H9 (cell line): Measurements from ENCODE around the gene CAB39. TPM values are rescaled to one million over a fixed set of nuclear protein-coding genes. Genes with fewer than 3 reads are reported as not detected.

Experiments
- DNase-seq: peaks from one replicate; pipeline ENCODE4 v3.0.0-alpha.2; 2017
- H2AFZ ChIP-seq: one replicate; pipeline ENCODE4 v1.6.1; 2013; ENCODE audit warnings: mild to moderate bottlenecking, low read length, control low read depth, moderate library complexity
- H2AK5ac ChIP-seq: 2 replicates; pipeline ENCODE4 v1.6.1; 2013; ENCODE audit warnings: low read length, control low read depth, mixed read lengths; ENCODE audit not compliant: insufficient read length
- H2BK120ac ChIP-seq: one replicate; pipeline ENCODE4 v1.6.1; 2013; ENCODE audit warnings: low read depth, mild to moderate bottlenecking, low read length, control low read depth, inconsistent platforms; ENCODE audit not compliant: poor library complexity, severe bottlenecking
- H2BK12ac ChIP-seq: 2 replicates; pipeline ENCODE4 v1.6.1; 2013; ENCODE audit warnings: low read length, control low read depth, mixed read lengths, low read depth; ENCODE audit not compliant: insufficient read length
- H2BK15ac ChIP-seq: 2 replicates; pipeline ENCODE4 v1.6.1; 2013; ENCODE audit warnings: low read depth, low read length, control low read depth
- H2BK20ac ChIP-seq: one replicate; pipeline ENCODE4 v1.6.1; 2013; ENCODE audit warnings: low read depth, mild to moderate bottlenecking, low read length, control low read depth, inconsistent platforms; ENCODE audit not compliant: poor library complexity, severe bottlenecking
- H2BK5ac ChIP-seq: 2 replicates; pipeline ENCODE4 v1.6.1; 2013; ENCODE audit warnings: low read length, control low read depth, mixed read lengths; ENCODE audit not compliant: insufficient read length
- H3K14ac ChIP-seq: 2 replicates; pipeline ENCODE4 v1.6.1; 2013; ENCODE audit warnings: low read length, control low read depth; ENCODE audit not compliant: insufficient read depth
- H3K18ac ChIP-seq: 2 replicates; pipeline ENCODE4 v1.6.1; 2013; ENCODE audit warnings: low read depth, mild to moderate bottlenecking, mixed read lengths, low read length, control low read depth; ENCODE audit not compliant: insufficient read length
- H3K23ac ChIP-seq: 2 replicates; pipeline ENCODE4 v1.6.1; 2013; ENCODE audit warnings: low read length, control low read depth, mixed read lengths, low read depth; ENCODE audit not compliant: insufficient read length
- H3K23me2 ChIP-seq: 2 replicates; pipeline ENCODE4 v1.6.1; 2013; ENCODE audit warnings: low read depth, mild to moderate bottlenecking, mixed read lengths, low read length, control low read depth; ENCODE audit not compliant: insufficient read length, poor library complexity, severe bottlenecking
- H3K27ac ChIP-seq: 2 replicates; pipeline ENCODE4 v1.5.1; 2013; ENCODE audit warnings: low read length, control low read depth, mixed read lengths, low read depth; ENCODE audit not compliant: insufficient read length
- H3K27me3 ChIP-seq: 2 replicates; pipeline ENCODE4 v1.6.1; 2013; ENCODE audit warnings: low read length, control low read depth, inconsistent platforms; ENCODE audit not compliant: insufficient read depth
- H3K4ac ChIP-seq: 2 replicates; pipeline ENCODE4 v1.6.1; 2013; ENCODE audit warnings: low read depth, mild to moderate bottlenecking, control low read depth, inconsistent platforms, low read length, moderate library complexity
- H3K4me1 ChIP-seq: 2 replicates; pipeline ENCODE4 v1.6.1; 2013; ENCODE audit warnings: low read length, control low read depth, inconsistent platforms; ENCODE audit not compliant: insufficient read depth
- H3K4me2 ChIP-seq: 2 replicates; pipeline ENCODE4 v1.6.1; 2013; ENCODE audit warnings: low read length, control low read depth, mixed read lengths; ENCODE audit not compliant: insufficient read length, insufficient read depth
- H3K56ac ChIP-seq: 2 replicates; pipeline ENCODE4 v1.6.1; 2013; ENCODE audit warnings: low read depth, mild to moderate bottlenecking, mixed read lengths, low read length, control low read depth; ENCODE audit not compliant: insufficient read length
- H3K79me1 ChIP-seq: 2 replicates; pipeline ENCODE4 v1.6.1; 2013; ENCODE audit warnings: low read depth, mild to moderate bottlenecking, moderate library complexity, low read length, control low read depth, inconsistent platforms; ENCODE audit not compliant: insufficient read depth, poor library complexity, severe bottlenecking
- H3K79me2 ChIP-seq: 2 replicates; pipeline ENCODE4 v1.6.1; 2013; ENCODE audit warnings: low read length, control low read depth, inconsistent platforms; ENCODE audit not compliant: insufficient read depth
- H3K9ac ChIP-seq: 2 replicates; pipeline ENCODE4 v1.6.1; 2013; ENCODE audit warnings: low read length, control low read depth, mixed read lengths; ENCODE audit not compliant: insufficient read length; ENCODE audit errors: extremely low read depth
- H3K9me3 ChIP-seq: one replicate; pipeline ENCODE4 v1.6.1; 2013; ENCODE audit warnings: low read depth, low read length, inconsistent platforms; ENCODE audit not compliant: control insufficient read depth
- H3T11ph ChIP-seq: one replicate; pipeline ENCODE4 v1.6.1; 2013; ENCODE audit warnings: mild to moderate bottlenecking, low read length, control low read depth, inconsistent platforms
- H4K20me1 ChIP-seq: one replicate; pipeline ENCODE4 v1.6.1; 2013; ENCODE audit not compliant: control insufficient read depth, insufficient read length, insufficient read depth
- H4K5ac ChIP-seq: 2 replicates; pipeline ENCODE4 v1.6.1; 2013; ENCODE audit warnings: low read depth, mild to moderate bottlenecking, mixed read lengths, low read length, control low read depth; ENCODE audit not compliant: insufficient read length
- H4K8ac ChIP-seq: replicated peaks from 2 replicates; pipeline ENCODE4 v1.6.1; 2013; ENCODE audit warnings: low read length, control low read depth, mixed read lengths, low read depth; ENCODE audit not compliant: insufficient read length
- H4K91ac ChIP-seq: 2 replicates; pipeline ENCODE4 v1.6.1; 2013; ENCODE audit warnings: low read depth, mild to moderate bottlenecking, moderate library complexity, mixed read lengths, low read length, control low read depth; ENCODE audit not compliant: insufficient read length
- H3K27ac Mint-ChIP-seq, 3 experiments: 2 replicates in 2 of 3; 3 replicates in 1 of 3; pipeline ENCODE4 v1.8.0; 2020 to 2021; ENCODE audit warnings: mixed read lengths in 3 of 3, mild to moderate bottlenecking in 1 of 3, moderate library complexity in 1 of 3
- H3K27me3 Mint-ChIP-seq: 2 replicates; pipeline ENCODE4 v1.8.0; 2021; ENCODE audit warnings: low read depth, mild to moderate bottlenecking, moderate library complexity, mixed read lengths
- H3K36me3 Mint-ChIP-seq, 3 experiments: 2 replicates in 2 of 3; 3 replicates in 1 of 3; pipeline ENCODE4 v1.8.0; 2020 to 2021; ENCODE audit warnings: low read depth in 3 of 3, mixed read lengths in 3 of 3; ENCODE audit not compliant: insufficient read depth in 1 of 3
- H3K4me1 Mint-ChIP-seq, 2 experiments: 2 replicates each; pipeline ENCODE4 v1.8.0; 2020; ENCODE audit warnings: mixed read lengths in 2 of 2
- H3K4me3 Mint-ChIP-seq, 2 experiments: 2 replicates in 1 of 2; 3 replicates in 1 of 2; pipeline ENCODE4 v1.8.0; 2020 to 2021; ENCODE audit warnings: mild to moderate bottlenecking in 2 of 2, mixed read lengths in 2 of 2, moderate library complexity in 1 of 2
- H3K9me3 Mint-ChIP-seq, 2 experiments: 2 replicates in 1 of 2; 3 replicates in 1 of 2; pipeline ENCODE4 v1.8.0; 2020; ENCODE audit warnings: mild to moderate bottlenecking in 2 of 2, mixed read lengths in 2 of 2, moderate library complexity in 1 of 2
- CTCF ChIP-seq: fragments of 200-600 bp; sonication (generic); conservative IDR thresholded peaks from 3 replicates; pipeline ENCODE4 v1.8.0; 2021; ENCODE audit warnings: antibody characterized with exemption, mild to moderate bottlenecking
- WGBS: extraction: QIAGEN DNeasy Blood & Tissue Kit; methylation state at CpG from one replicate; pipeline ENCODE4 v1.1.7; 2013; ENCODE audit warnings: missing lambda C conversion rate, low lambda C conversion rate, mixed read lengths; ENCODE audit not compliant: insufficient read length; ENCODE audit errors: extremely low coverage; 5-methylcytosine and 5-hydroxymethylcytosine counted together
- total RNA-seq: library from RNA; stranded (reverse); gene quantifications from 2 replicates; pipeline ENCODE4 v1.2.1, GENCODE V29; 2021

CAB39 gene
- total RNA-seq, 1 experiment from 2014 or later: 42.7 TPM

DNA sequence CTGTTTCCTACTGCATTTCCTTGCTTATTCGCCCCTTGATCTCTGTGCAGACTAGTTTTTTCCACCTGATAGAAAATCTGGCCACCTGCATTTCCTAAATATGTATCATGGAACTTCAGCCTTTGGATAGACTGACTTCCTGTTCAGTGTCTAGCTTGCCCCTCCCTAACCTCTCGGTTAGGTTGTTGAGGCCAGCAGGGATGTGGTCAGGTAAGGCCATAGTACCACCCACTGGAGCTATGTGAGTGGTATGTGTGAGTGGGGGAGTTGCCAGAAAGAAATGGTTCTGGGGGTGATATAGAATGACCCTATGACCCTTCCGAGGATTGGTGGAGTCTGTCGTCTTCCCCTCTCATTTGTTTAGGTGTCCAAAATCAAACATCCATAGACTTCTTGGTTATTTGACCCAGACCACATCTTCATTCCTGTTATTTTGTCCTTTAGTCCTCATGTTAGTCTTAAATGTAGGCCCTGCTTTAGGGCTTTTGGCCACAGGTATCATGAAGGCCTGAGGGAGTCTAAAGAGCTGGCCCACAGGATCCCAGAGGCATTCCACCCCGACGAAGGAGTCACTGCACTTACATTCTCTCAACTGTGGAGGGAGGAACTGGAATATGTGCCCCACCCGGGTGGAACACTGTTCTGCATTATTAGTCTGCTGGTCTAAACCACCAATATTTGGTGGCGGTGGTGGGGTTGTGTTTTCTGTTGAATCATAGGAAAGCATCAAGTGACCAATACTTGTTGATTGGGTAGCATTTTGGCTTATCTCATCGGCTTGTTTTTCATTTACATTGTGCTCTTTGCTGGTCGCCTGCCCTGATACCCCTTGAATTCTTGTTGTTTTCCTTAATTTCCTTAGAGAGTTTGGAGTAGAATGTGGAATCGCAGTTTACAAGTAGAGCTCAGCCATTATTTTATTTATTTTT, 21.9 kb downstream of the CAB39 start:
- H3K4me1 Mint-ChIP-seq: peaks cover 22 to 33% of the 10 kb centered on the region in 2 experiments
- no peaks in the 10 kb centered on the region for H4K20me1 ChIP-seq
- H3K27ac Mint-ChIP-seq: peak overlapping the region in 2 of 3 experiments; percentile 68 to 73; a peak in 3 of 7 replicates

More for the DNA sequence above, 21.9 kb downstream of the CAB39 start:
- no peaks in the 10 kb centered on the region for H3K9me3 ChIP-seq
- H2BK5ac ChIP-seq: no peak overlapping the region
- peaks cover 10% of the 10 kb centered on the region for H3K79me1 ChIP-seq
- no peak overlapping the region for H3K56ac ChIP-seq
- H2BK12ac ChIP-seq: no peak overlapping the region
- no peak overlapping the region for H3K27ac ChIP-seq
- H2BK120ac ChIP-seq: no peak overlapping the region
- no peak overlapping the region for H3K9ac ChIP-seq
- no peak overlapping the region for H2BK20ac ChIP-seq
- H3K14ac ChIP-seq: no peak overlapping the region
- H3K18ac ChIP-seq: no peak overlapping the region
- no peaks in the 10 kb centered on the region for H3K27me3 Mint-ChIP-seq
- peaks cover 10% of the 10 kb centered on the region; the same call in 1 of the 2 replicates for H3K79me2 ChIP-seq
- no peak for DNase-seq
- H4K5ac ChIP-seq: no peak overlapping the region
- no peak overlapping the region for H4K91ac ChIP-seq
- no peak overlapping the region for H2AK5ac ChIP-seq
- H3K23me2 ChIP-seq: no peaks in the 10 kb centered on the region
- no peak overlapping the region for H3T11ph ChIP-seq
- TF ChIP-seq CTCF: no peak
- no peak overlapping the region for H3K4me3 Mint-ChIP-seq
- no peak overlapping the region for H2AFZ ChIP-seq
- WGBS: no CpG with 5 or more reads among the region's 11 CpGs
- H3K27me3 ChIP-seq: no peaks in the 10 kb centered on the region
- no peak overlapping the region for H3K4me2 ChIP-seq
- H3K36me3 Mint-ChIP-seq: no peaks in the 10 kb centered on the region; a peak in 1 of 7 replicates
- no peaks in the 10 kb centered on the region for H3K9me3 Mint-ChIP-seq
- no peak overlapping the region for H4K8ac ChIP-seq
- no peak overlapping the region for H2BK15ac ChIP-seq
- H3K23ac ChIP-seq: no peak overlapping the region
- H3K4me1 ChIP-seq: no peaks in the 10 kb centered on the region; the same call in 1 of the 2 replicates
- no peak overlapping the region for H3K4ac ChIP-seq
